Activated CD8-positive, alpha-beta memory T cell treated with anti-CD3 and anti-CD28 coated beads for 1 hour (primary cell): Measurements from ENCODE around the gene HSPA1A.

Experiments
- DNase-seq, 2 donors: peaks; one replicate each; pipeline ENCODE4 v3.0.0-alpha.2; 2020; ENCODE audit warnings: low read depth in 1 of 2; ENCODE audit errors: extremely low read depth in 1 of 2

The HSPA1A gene

DNA sequence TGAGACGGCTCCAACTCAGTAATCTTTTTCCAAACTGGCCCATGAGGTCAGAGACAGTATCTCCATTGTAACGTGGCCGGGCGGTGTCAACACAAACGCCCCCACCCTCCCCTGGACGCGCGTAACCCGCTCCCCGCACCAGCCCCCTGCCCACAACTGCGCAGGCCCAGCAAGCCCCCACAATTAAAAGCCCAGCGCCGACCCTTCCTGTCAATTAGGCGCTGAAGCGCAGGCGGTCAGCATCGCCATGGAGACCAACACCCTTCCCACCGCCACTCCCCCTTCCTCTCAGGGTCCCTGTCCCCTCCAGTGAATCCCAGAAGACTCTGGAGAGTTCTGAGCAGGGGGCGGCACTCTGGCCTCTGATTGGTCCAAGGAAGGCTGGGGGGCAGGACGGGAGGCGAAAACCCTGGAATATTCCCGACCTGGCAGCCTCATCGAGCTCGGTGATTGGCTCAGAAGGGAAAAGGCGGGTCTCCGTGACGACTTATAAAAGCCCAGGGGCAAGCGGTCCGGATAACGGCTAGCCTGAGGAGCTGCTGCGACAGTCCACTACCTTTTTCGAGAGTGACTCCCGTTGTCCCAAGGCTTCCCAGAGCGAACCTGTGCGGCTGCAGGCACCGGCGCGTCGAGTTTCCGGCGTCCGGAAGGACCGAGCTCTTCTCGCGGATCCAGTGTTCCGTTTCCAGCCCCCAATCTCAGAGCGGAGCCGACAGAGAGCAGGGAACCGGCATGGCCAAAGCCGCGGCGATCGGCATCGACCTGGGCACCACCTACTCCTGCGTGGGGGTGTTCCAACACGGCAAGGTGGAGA, at the start of gene HSPA1A, which contains the start of gene HSPA1L:
Gene HSPA1A (plus strand): TSS at position 519 of the 814 bp plus-strand sequence. CDS start 214 bp downstream, at position 733.
Gene HSPA1L (minus strand): TSS at position 259 of the 814 bp plus-strand sequence. CDS start 3,311 bp downstream, outside the sequence.
- no peak for DNase-seq

GRCh38 chr6:31765559-31765909, 49.8 kb upstream of the HSPA1A start:
- DNase-seq = no peak

DNA sequence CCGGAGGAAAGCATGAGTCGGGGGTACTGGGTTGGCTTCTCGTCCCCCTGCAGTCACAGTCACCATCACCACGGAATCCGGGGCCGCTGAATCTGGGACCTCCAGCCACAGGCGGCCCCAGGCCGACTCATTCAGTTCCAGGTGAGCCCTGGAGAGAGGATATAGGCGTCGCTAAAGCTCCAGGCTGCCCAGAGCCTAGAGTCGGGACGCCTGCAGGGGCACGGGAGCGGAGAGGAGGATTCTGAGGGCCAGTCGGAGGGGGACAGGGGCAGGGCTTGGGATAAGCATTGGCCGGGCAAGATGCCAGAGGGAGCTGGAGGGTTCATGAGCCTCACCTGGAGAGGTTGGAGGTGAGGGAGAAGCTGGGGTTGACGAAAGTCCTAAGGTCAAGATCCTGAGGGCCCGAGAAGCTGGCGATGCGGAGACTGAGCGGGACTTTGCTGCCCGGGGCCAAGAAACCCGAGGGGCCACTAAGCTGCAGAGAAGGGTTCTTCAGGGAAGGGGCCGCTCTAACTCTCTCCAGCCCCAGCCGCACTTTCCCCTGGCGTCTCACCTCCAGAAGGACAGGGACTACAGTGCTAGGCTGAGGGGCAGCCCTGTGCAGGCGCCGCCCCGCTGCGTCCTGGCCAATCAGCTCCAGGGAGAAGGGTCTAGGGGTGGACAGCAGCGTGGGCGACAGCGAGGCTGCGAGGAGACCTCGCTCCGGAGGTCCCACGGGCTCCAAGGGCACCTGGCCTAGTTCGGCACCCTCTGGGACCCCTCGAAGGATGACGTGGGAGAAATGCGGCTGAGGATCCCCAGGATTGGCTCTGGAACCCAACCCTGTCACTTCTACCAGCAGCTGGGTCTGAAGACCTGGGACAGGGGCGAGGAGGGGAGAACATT, 49.2 kb upstream of the HSPA1A start:
- DNase-seq = no peak

- DNase-seq = no peak
These were observed 48.2 kb upstream of the HSPA1A start for GRCh38 chr6:31767096-31767645.

DNA sequence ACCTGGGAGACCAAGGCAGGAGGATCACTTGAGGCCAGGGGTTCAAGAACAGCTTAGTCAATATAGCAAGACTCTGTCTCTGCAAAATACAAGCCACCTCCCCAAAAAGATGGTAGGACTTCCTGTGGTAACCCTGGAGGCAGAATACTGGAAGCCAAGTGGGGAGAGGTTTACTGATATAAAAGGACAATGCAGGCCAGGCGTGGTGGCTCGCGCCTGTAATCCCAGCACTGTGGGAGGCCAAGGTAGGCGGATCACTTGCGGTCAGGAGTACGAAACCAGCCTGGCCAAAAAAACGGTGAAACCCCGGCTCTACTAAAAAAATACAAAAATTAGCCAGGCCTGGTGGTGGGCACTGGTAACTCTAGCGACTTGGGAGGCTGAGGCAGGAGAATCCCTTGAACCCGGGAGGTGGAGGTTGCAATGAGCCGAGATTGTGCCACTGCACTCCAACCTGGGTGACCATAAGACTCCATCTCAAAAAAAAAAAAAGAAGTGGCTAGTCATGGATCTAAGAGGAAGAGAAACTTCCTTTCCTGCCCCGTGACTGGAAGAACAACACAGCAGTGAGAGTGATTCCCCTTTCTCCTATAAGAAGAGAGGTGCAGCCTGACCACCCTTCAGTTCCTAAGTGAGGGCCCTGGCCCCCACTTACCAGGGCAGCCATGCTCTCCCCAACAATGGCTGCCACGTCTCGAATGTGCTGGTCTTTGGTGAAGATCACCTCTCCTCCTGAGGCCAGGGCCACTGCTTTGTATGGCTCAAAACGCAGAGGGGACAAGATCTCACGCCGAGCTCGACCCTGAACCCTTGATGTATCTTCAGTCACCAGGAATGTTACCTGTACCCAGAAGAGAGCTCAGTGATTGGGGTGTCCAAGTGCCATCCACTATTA, 46.7 kb upstream of the HSPA1A start:
- DNase-seq = no peak

- peak; percentile 63 to 64 for DNase-seq
These were observed 45.5 kb upstream of the HSPA1A start for GRCh38 chr6:31769684-31770371.

DNA sequence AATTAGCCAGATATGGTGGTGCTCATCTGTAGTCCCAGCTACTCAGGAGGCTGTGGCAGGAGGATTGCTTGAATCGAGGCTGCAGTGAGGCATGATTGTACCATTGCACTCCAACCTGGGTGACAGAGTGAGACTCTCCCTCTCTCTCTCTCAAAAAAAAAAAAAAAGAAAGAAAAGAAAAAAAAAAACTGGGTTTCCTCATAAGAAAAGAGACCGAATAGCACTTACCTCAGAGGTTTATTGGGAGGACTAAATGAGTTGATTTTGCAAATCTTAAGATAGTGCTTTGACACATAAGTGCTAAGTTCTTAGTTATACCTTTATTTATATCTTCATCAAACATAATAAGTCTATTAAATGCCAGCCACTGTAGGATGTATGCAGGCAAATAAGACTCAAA, 44.5 kb upstream of the HSPA1A start:
- no peak for DNase-seq

- no peak for DNase-seq
These were observed 43.4 kb upstream of the HSPA1A start for GRCh38 chr6:31771992-31772358.

- no peak for DNase-seq
These were observed 40.2 kb upstream of the HSPA1A start for GRCh38 chr6:31775184-31775583.

GRCh38 chr6:31775633-31776484, 39.5 kb upstream of the HSPA1A start:
- DNase-seq = no peak

- DNase-seq = no peak
These were observed 38.8 kb upstream of the HSPA1A start for GRCh38 chr6:31776485-31776988.

GRCh38 chr6:31776989-31777666, 38.2 kb upstream of the HSPA1A start, which contains the start of gene VWA7:
VWA7 (minus strand) TSS chr6:31777328; CDS start chr6:31776779, 549 bp downstream.
- peak; percentile 39 to 56 for DNase-seq

GRCh38 chr6:31777667-31778050, 37.7 kb upstream of the HSPA1A start:
- no peak for DNase-seq

- no peak for DNase-seq
These were observed 37.1 kb upstream of the HSPA1A start for GRCh38 chr6:31778193-31778592.

- DNase-seq = no peak
These were observed 36.1 kb upstream of the HSPA1A start for GRCh38 chr6:31778999-31779885.

GRCh38 chr6:31779908-31780307, 35.4 kb upstream of the HSPA1A start:
- DNase-seq = no peak
